Activated CD4-positive, CD25-positive, alpha-beta regulatory T cell (primary cell): ENCODE measurements around the gene ANO9.
"Not testable (repeated sequence)": the region's sequence is repeated elsewhere in the genome, so short reads cannot be mapped to it uniquely, and the experiment has no call there.

Experiments used
- DNase-seq, 4 experiments: peaks; one replicate each; lab custom pipeline; 2025; lab: John Stamatoyannopoulos, UW

Gene ANO9

GRCh38 chr11:403021-403760, 38.6 kb downstream of the ANO9 start:
- no peak for DNase-seq

- DNase-seq: not testable (repeated sequence)
Observed at GRCh38 chr11:401196-401595, 40.6 kb downstream of the ANO9 start.

GRCh38 chr11:400241-400689, 41.5 kb downstream of the ANO9 start:
- no peak for DNase-seq

GRCh38 chr11:399731-400211, 42.0 kb downstream of the ANO9 start:
- no peak for DNase-seq

GRCh38 chr11:398826-399225, 43.0 kb downstream of the ANO9 start:
- no peak for DNase-seq

- DNase-seq: no peak
Observed at GRCh38 chr11:396948-397548, 44.8 kb downstream of the ANO9 start.

- DNase-seq: no peak
Observed at GRCh38 chr11:396511-396947, 45.3 kb downstream of the ANO9 start.

GRCh38 chr11:395866-396265, 45.9 kb downstream of the ANO9 start:
- no peak for DNase-seq

- DNase-seq: no peak
Observed at GRCh38 chr11:394858-395655, 46.8 kb downstream of the ANO9 start.

- DNase-seq: no peak
Observed at GRCh38 chr11:394034-394857, 47.6 kb downstream of the ANO9 start, which contains the start of gene PKP3. Gene PKP3, plus strand, starts transcription at chr11:394209. Its CDS starts 84 bp downstream, at chr11:394293.

GRCh38 chr11:393219-394033, 48.4 kb downstream of the ANO9 start:
- no peak for DNase-seq

GRCh38 chr11:392102-392777, 49.6 kb downstream of the ANO9 start:
- no peak for DNase-seq

- DNase-seq: no peak
Observed at GRCh38 chr11:391117-392017, 50.4 kb downstream of the ANO9 start.

- no peak for DNase-seq
Observed at GRCh38 chr11:390175-390574, 51.6 kb downstream of the ANO9 start.

GRCh38 chr11:389369-389768, 52.4 kb downstream of the ANO9 start:
- DNase-seq: not testable (repeated sequence)

GRCh38 chr11:387193-387793, 54.5 kb downstream of the ANO9 start:
- no peak for DNase-seq

GRCh38 chr11:386483-386882, 55.3 kb downstream of the ANO9 start:
- no peak for DNase-seq

- no peak for DNase-seq
Observed at GRCh38 chr11:385594-386351, 56.0 kb downstream of the ANO9 start.
